Activated naive CD8-positive, alpha-beta T cell treated with anti-CD3 and anti-CD28 coated beads for 36 hours (primary cell): Measurements from ENCODE around the gene SBNO1. TPM values are rescaled to one million over a fixed set of nuclear protein-coding genes. Genes with fewer than 3 reads are reported as not detected.

Source experiments
- total RNA-seq, 2 experiments: library from RNA; stranded (reverse); gene quantifications; one replicate each; pipeline ENCODE4 v1.2.3, GENCODE V29; 2021

SBNO1 gene
- total RNA-seq, 2 experiments from 2014 or later: 50.8 to 50.9 TPM

Other genes with a start within 250 kb of the SBNO1 start
- gene PITPNM2, start 213.8 kb downstream of the SBNO1 start, total RNA-seq: 10 to 100 TPM; 13.1 to 13.2 TPM
- 10 to 100 TPM; 81.8 to 84.0 TPM for gene MPHOSPH9, start 131.7 kb downstream of the SBNO1 start, total RNA-seq
- gene MTRFR, start 131.4 kb downstream of the SBNO1 start, total RNA-seq: 10 to 100 TPM; 23.5 to 27.2 TPM
- gene CDK2AP1, start 93.0 kb downstream of the SBNO1 start, total RNA-seq: 100 to 1,000 TPM; 121 to 128 TPM
- 10 to 100 TPM; 41.2 to 42.6 TPM for gene KMT5A, start 19.3 kb upstream of the SBNO1 start, total RNA-seq
- 10 to 100 TPM; 18.2 to 18.5 TPM for gene RILPL2, start 71.8 kb upstream of the SBNO1 start, total RNA-seq
- 10 to 100 TPM; 20.8 to 22.0 TPM for gene SNRNP35, start 93.3 kb upstream of the SBNO1 start, total RNA-seq
- gene RILPL1, start 168.9 kb upstream of the SBNO1 start, total RNA-seq: 1 to 10 TPM; 1.4 to 1.6 TPM
- 100 to 1,000 TPM; 177 to 180 TPM for gene TMED2, start 219.7 kb upstream of the SBNO1 start, total RNA-seq
- gene DDX55, start 237.3 kb upstream of the SBNO1 start, total RNA-seq: 10 to 100 TPM; 55.3 to 56.7 TPM